8988T (cell line): ENCODE data around the gene RBM19.
A peak's percentile ranks its signal among the peaks of the same experiment; 100 is the strongest.

ENCODE experiments used
- DNase-seq: peaks from one replicate; pipeline ENCODE4 v3.0.0; 2011

The RBM19 gene

DNA sequence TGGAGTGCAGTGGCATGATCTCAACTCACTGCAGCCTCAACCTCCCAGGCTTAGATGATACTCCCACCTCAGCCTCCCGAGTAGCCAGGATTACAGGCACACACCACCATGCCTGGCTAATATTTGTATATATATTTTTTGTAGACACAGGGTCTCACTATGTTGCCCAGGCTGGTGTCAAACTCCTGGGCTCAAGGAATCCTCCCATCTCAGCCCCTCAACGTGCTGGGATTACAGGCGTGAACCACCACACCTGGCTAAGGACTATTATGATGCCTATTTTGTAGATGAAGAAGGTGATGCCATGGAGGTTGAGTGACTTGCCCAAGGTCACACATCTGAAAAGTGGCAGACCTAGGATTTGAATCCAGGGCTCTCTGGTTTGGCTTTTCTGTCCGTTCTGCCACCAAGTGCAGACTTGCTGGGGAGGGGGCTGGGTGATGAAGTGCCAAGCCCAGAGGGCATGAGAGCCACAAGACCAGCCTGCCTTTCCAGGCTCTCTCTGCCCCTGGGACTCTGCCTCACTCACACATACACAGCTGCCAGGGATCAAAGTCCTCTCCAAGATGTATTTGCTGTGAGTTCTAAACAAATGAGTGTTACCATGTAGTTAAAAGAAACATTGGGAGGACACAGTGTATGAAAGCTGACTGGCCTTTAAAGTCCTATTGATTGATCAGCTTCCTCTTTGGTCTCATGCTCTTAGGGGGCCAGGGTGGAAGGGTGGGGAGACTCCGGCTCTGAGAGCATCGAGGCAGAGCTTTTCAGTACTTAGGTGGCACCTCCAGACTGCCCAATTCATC lies 21.3 kb upstream of the RBM19 start:
- no peak for DNase-seq

DNA sequence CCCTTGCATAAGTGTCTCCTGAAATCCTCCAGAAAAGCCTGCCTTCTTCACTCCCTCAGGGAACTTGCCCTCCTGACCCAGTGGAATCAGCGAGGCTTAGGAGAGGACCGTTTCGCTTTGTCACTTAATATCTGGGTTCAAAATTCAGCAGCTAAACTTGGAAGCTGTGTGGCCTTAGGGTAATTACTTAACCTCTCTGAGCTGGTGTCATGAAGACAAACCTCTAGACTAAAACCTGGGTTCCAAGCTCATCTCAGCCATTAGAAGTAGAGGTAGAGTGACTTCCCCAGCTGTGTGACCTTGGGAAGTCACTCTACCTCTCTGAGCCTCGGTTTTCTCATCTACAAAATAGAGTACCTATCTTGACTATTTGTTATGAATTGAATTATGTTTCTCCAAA lies 18.3 kb upstream of the RBM19 start:
- DNase-seq: no peak

DNA sequence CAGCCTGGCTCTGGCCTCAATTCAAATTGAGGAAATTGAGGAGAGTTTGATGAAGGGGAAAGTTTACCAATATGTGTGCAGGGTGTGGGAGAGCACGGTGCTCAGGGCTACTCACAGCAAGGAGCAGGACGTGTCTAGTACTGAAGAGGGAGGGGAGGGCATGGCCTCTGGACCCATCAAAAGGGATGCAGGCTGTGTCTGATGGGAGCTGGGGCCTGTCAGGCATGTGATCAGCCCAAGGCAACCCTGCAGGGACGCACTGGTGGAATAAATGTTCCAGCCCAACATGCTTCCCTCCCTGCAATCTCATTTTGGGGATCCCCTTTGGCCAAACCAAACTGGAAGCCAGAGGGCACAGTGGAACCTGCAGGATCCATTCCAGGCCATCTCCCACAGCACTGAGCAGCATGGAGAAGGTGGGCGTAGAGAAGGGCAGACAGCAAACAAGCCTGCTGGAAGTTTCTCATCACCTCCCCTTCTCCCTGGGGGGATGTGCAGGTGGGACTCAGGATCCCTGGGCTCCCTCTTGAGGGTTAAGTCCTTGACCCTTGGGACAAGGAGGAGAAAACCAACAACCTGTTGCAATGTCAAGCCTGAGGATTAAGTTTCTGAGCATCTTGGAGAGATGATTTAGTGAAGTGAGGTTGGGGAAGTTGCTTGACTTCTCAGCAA lies 17.8 kb upstream of the RBM19 start:
- DNase-seq: no peak

DNA sequence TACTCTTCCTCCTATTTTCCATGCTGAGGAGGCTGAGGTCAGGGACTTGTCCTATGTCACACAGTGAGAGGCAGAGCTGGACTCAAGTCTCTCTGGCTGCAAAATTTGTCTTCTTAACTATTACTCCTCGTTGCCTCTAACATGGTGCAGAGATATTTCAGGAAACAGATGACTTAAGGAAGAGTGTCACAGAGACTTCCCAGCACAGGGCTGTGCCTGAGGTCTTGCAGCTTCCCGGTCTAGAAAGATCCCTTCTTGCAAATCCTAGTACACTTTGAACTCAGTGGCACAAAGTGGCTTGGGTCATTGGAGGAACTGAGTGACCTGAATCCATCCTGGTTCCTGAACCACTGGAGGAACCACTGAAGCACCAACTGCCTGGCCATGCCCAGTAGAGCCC lies 17.1 kb upstream of the RBM19 start:
- no peak for DNase-seq

DNA sequence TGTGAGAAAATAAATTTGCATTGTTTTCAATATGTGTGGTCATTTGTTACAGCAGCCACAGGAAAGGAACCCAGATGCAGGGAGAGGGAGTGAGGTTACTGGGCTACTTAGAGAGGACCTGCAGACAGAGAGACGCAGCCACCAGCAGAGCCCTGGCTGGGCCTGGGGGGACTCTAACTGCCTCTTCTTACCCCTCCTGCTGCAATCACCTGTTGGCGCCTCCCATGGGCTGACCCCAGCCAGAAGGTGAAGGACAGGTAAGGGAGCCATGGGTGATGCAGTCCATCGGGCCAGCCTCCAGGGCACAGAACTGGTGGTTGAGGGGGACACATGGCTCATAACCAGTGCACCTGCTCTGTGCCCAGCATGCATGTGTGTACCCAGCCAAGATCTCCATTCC lies 15.8 kb upstream of the RBM19 start:
- no peak for DNase-seq

DNA sequence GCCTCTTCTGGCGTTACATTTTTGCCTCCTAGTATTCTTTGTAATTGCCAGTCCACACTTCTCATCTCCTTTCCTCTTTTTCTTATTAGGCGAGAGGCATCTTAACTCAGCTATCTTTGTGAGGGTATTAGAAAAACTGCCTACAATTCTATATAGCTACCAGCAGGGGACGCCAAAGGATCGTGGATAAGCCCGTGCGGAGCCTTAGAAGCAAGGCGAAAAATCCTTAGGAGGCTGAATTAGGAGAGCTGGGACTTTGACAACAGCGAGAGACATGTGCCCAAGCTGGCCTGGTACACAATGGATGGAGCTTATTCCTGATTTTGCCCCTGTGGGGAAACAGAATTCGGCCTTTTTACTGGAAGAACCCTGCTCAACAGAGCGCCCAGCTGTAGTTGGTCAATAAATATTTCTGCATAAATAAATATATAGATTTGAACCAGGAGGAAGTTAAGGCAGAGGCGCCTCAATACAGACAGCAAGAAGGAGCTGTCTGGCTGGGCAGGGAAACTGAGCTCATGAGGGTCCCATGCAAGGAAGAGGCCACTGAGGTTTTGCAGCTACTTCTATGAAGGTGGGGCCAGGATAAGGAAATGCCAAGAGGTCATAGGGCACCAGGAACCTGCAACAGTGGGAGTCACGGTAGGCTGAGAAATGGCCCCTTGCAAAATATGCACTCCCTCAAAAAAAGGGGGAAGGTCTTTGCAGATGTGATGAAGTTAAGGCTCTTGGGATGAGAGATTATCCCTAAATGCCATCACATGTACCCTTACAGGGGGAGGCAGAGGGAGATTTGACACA lies 14.6 kb upstream of the RBM19 start:
- no peak for DNase-seq

- no peak for DNase-seq
These were observed 13.9 kb upstream of the RBM19 start for GRCh38 chr12:113980054-113980453.

DNA sequence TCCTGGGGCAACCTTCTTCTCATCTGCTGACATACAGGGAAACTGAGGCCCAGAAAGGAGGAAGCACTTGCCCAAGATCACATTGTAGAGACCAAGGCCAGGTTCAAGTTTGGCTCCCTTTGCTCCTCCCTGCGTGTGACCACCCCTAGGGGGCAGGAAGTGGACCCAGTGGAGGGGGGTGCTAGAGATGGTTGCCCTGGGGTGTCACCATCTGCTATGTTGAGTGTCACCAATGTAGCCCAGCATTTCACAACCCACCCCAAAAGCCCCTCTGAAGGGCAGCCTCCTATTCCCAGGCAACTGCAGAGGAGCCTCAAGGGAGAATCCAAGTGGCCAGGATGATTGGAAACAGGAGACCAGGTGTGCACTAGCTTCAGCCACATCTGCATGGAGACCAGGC lies 12.0 kb upstream of the RBM19 start:
- DNase-seq: no peak

- DNase-seq: no peak
These were observed 7.9 kb upstream of the RBM19 start for GRCh38 chr12:113974006-113974405.

DNA sequence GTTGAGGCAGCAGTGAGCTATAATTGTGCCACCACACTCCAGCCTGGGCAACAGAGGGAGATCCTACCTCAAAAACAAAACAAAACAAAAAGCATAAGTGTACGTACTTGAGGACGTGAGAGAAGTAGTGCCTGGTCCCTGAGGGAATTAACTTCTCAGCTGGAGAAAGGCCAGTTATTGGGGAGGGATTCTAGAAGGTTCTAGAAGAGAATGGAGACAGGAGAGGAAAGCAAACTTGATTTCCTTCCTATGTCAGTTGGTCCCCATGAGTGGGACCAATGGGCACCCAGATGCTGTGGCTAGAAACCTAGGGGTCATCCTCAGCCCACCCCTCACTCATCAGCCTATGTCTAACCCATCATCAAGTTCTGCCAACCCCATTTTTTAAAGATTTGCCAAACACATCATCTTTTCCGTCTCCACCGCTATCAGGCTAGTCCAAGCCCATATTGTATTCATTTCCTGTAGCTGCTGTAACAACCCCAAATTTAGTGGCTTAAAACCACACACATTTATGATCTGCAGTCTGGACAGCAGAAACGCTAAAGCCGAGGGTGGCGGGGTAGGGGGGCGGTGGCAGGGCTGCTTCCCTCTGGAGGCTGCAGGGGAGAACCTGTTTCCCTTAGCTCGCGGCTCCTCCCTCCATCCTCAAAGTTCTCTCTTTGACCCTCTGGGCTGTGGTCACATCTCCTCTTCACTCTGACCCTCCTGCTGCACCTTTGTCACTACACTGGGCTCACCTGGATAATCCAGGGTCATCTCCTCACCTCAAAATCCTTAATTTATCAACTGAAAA lies 7.2 kb upstream of the RBM19 start:
- no peak for DNase-seq

- no peak for DNase-seq
These were observed 5.3 kb upstream of the RBM19 start for GRCh38 chr12:113971392-113971791.

DNA sequence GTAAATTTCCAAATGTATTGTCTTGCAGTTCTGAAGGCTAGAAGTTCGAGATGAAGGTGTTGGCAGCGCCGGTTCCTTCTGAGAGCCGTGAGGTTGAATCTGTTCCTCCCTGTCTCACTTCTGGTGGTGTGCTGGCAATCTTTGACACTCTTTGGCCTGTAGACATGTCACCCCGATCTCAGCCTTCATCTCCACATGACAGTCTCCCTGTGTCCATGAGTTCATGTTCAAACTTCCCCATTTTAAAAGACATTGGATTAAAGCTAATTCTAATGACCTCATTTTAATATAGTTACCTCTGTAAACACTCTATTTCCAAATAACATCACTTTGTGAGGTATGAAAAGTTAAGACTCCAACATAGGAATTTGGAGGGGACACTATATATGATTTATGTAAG lies 4.1 kb upstream of the RBM19 start:
- no peak for DNase-seq

- no peak for DNase-seq
These were observed 1.2 kb upstream of the RBM19 start for GRCh38 chr12:113967368-113967767.

GRCh38 chr12:113962733-113963132 lies 3.4 kb downstream of the RBM19 start:
- no peak for DNase-seq

DNA sequence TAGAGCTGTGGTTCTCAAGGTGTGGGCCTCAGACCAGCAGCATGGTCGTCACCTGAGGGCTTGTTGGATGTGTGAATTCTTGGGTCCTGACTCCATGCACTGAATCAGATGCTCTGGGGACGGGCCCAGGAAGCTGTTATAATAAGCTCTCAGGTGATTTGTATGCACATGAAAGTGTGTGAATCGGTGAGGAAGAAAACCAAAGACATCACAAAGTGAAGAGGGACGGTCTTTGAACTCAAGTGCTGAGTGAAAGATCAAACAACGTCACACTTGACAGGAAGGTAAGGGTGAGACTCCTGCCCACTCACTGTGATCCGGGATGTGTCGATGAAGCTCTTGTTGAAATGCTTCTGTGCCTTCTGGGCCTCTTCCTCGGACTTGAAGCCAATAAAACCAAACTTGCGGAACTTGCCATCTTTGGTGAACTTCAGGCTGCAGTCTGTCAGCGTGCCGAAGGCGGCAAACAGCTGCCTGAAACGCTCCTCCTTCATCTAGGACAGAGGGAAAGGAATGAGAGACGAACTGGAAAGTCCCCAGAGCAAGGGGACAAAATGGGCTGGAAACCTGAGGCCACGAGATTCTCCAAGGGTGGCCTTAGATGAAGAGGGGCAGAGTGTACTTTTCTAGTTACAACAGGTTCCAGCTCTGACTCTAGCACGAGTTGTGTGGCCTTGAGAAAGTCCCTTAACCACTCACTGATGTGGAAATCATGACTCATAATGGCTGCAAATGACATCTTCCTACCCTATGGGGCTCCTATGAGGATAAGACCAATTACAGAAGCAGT lies 4.0 kb downstream of the RBM19 start:
- DNase-seq: no peak

GRCh38 chr12:113960030-113960429 lies 6.1 kb downstream of the RBM19 start:
- no peak for DNase-seq

DNA sequence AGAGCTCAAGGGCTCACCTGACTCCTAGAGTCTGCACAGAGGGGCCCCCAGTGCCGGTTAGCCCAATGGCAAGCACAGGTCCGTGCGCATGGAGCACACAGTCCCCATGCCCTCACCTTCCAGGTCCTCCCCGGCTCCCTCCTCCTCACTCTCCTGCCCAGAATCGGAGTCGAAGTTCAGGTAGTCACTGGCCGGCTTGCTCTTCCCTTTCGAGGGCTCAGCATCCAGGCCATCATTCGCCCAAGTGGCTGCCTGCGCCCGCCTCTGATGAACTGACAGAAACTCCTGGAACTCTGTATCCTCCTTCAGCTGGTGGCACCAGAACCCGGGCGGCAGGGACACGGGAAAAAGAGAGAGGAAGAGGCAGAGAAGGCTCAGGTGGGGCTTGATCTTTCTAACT lies 7.0 kb downstream of the RBM19 start:
- no peak for DNase-seq

GRCh38 chr12:113958108-113958507 lies 8.0 kb downstream of the RBM19 start:
- DNase-seq: no peak

DNA sequence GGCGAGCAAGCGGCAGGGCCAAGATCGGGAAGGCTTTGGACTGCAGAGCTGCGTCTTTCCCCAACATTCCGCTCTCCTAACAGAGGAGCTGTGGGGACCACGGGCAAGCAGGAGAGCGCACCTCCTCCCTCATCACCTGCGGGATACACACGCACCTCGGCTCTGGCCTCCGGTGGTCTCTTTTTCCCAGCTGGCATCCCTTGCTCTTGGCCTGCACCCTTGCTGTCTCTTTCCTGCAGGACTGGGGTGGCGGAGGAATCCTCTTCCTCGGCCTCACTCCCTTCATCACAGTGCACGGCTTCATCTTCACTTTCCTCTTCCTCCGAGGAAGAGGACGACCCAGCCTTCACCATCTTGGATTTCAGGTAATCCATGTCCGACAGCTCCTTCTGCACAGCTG lies 8.5 kb downstream of the RBM19 start:
- no peak for DNase-seq

DNA sequence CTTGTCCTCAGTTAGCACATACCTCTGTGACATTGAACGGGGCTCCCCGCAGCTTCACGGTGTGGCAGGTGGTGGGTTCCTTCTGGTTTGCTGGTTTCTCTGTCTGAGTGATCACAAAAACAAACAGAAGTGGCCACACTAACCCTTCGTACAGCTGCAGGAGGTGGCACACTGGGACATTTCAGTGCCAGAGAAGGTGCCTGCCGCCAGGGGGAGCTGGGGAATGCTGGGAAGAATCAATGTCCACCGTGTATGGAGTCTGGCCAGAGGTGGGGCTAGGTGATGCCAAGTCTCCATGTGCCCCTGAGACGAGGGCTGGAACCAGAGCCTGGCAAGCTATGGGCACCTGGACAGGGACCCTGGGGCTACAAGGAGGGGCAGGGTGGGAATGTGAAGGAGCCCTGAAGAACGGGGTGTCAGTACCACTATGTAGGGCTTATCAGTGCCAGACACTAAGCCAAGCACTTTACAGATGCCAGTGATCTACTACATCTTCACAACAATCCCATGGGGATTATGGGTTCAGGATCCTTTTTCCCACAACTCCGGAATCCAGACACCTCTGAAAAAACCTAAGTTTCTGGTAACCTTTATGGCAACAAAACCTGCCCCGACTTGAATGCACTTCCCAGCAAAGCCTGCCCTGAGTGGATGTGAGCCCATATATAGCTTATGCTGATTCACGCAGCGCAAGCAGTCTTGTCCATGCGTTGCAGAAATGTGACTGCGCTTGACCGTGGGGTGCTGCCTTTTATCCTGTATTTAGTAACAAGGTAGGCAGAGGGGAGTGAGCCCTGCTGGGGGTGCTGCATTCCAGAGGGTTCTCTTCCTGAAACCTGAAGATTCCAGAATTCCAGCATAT lies 10.8 kb downstream of the RBM19 start:
- peak; percentile 61 for DNase-seq

GRCh38 chr12:113954547-113954946 lies 11.6 kb downstream of the RBM19 start:
- DNase-seq: no peak
